ENCODE results near the gene FRMD8.

Gene FRMD8

GRCh38 chr11:65386307-65387140 lies at the start of gene FRMD8:
Gene FRMD8, plus strand, starts transcription at chr11:65386637. Its CDS starts 400 bp downstream, at chr11:65387037.
- ATAC-seq (replicated peaks; ENCODE audit: extremely low read depth, poor library complexity, severe bottlenecking): peak; percentile 57
- no peaks in the 10 kb centered on the region for H3K27me3 Mint-ChIP-seq
- peak; percentile 78 to 82 for DNase-seq (ENCODE audit: low spot score in 2 of 2)
- H3K4me1 Mint-ChIP-seq: peaks cover 81% of the 10 kb centered on the region
- peaks cover 19% of the 10 kb centered on the region for H3K36me3 Mint-ChIP-seq (ENCODE audit: insufficient read depth)
- H3K27ac Mint-ChIP-seq (ENCODE audit: low read depth): peak within 1 kb of the TSS; percentile 95
- H3K4me3 Mint-ChIP-seq: peak within 1 kb of the TSS; percentile 97
- no peaks in the 10 kb centered on the region for H3K9me3 Mint-ChIP-seq

- peaks cover 42% of the 10 kb centered on the region for H3K36me3 Mint-ChIP-seq (ENCODE audit: insufficient read depth)
- ATAC-seq (replicated peaks; ENCODE audit: extremely low read depth, poor library complexity, severe bottlenecking): no peak
- DNase-seq (ENCODE audit: low spot score in 2 of 2): no peak
These were observed 47.8 kb upstream of the FRMD8 start for GRCh38 chr11:65338676-65339075.

GRCh38 chr11:65340226-65340625 lies 46.2 kb upstream of the FRMD8 start:
- H3K36me3 Mint-ChIP-seq (ENCODE audit: insufficient read depth): peaks cover 47% of the 10 kb centered on the region

More at GRCh38 chr11:65338676-65339075, 47.8 kb upstream of the FRMD8 start:
- Mint-ChIP-seq H3K4me1 (peaks cover 40% of the 10 kb centered on the region), H3K9me3 (no peaks in the 10 kb centered on the region), H3K27me3 (no peaks in the 10 kb centered on the region), H3K27ac (ENCODE audit: low read depth) (no peak overlapping the region), H3K4me3 (no peak overlapping the region)

GRCh38 chr11:65341856-65342255 lies 44.6 kb upstream of the FRMD8 start:
- ATAC-seq (replicated peaks; ENCODE audit: extremely low read depth, poor library complexity, severe bottlenecking) (no peak), DNase-seq (ENCODE audit: low spot score in 2 of 2) (no peak)
- Mint-ChIP-seq H3K4me1 (peaks cover 26% of the 10 kb centered on the region), H3K27me3 (no peaks in the 10 kb centered on the region), H3K9me3 (no peaks in the 10 kb centered on the region), H3K36me3 (ENCODE audit: insufficient read depth) (peaks cover 58% of the 10 kb centered on the region), H3K27ac (ENCODE audit: low read depth) (no peak overlapping the region), H3K4me3 (no peak overlapping the region)

More at GRCh38 chr11:65340226-65340625, 46.2 kb upstream of the FRMD8 start:
- peak overlapping the region; percentile 33 for H3K27ac Mint-ChIP-seq (ENCODE audit: low read depth)
- ATAC-seq (replicated peaks; ENCODE audit: extremely low read depth, poor library complexity, severe bottlenecking) (no peak), DNase-seq (ENCODE audit: low spot score in 2 of 2) (no peak)
- H3K4me3 Mint-ChIP-seq: no peak overlapping the region
- H3K27me3 Mint-ChIP-seq: no peaks in the 10 kb centered on the region
- peaks cover 31% of the 10 kb centered on the region for H3K4me1 Mint-ChIP-seq
- no peaks in the 10 kb centered on the region for H3K9me3 Mint-ChIP-seq

GRCh38 chr11:65351511-65351910 lies 34.9 kb upstream of the FRMD8 start:
- Mint-ChIP-seq H3K27ac (ENCODE audit: low read depth) (no peak overlapping the region), H3K36me3 (ENCODE audit: insufficient read depth) (peaks cover 43% of the 10 kb centered on the region)

GRCh38 chr11:65352783-65353182 lies 33.7 kb upstream of the FRMD8 start:
- no peaks in the 10 kb centered on the region for H3K27me3 Mint-ChIP-seq
- H3K27ac Mint-ChIP-seq (ENCODE audit: low read depth): peak overlapping the region; percentile 57
- H3K36me3 Mint-ChIP-seq (ENCODE audit: insufficient read depth): peaks cover 38% of the 10 kb centered on the region
- H3K4me3 Mint-ChIP-seq: no peak overlapping the region
- H3K9me3 Mint-ChIP-seq: no peaks in the 10 kb centered on the region
- ATAC-seq (replicated peaks; ENCODE audit: extremely low read depth, poor library complexity, severe bottlenecking) (no peak), DNase-seq (ENCODE audit: low spot score in 2 of 2) (no peak)
- H3K4me1 Mint-ChIP-seq: peaks cover 21% of the 10 kb centered on the region

More at GRCh38 chr11:65351511-65351910, 34.9 kb upstream of the FRMD8 start:
- Mint-ChIP-seq H3K9me3 (no peaks in the 10 kb centered on the region), H3K4me1 (peaks cover 21% of the 10 kb centered on the region), H3K4me3 (no peak overlapping the region), H3K27me3 (no peaks in the 10 kb centered on the region)
- no peak for ATAC-seq (replicated peaks; ENCODE audit: extremely low read depth, poor library complexity, severe bottlenecking)
- DNase-seq (ENCODE audit: low spot score in 2 of 2): no peak

- Mint-ChIP-seq H3K9me3 (no peaks in the 10 kb centered on the region), H3K4me3 (peak overlapping the region; percentile 91), H3K27ac (ENCODE audit: low read depth) (peak overlapping the region; percentile 88), H3K36me3 (ENCODE audit: insufficient read depth) (peaks cover 35% of the 10 kb centered on the region), H3K4me1 (peaks cover 21% of the 10 kb centered on the region), H3K27me3 (no peaks in the 10 kb centered on the region)
- DNase-seq (ENCODE audit: low spot score in 2 of 2) (no peak), ATAC-seq (replicated peaks; ENCODE audit: extremely low read depth, poor library complexity, severe bottlenecking) (no peak)
These were observed 33.1 kb upstream of the FRMD8 start for GRCh38 chr11:65353376-65353775.

GRCh38 chr11:65353900-65354264 lies 32.6 kb upstream of the FRMD8 start:
- H3K4me1 Mint-ChIP-seq: peaks cover 21% of the 10 kb centered on the region
- no peaks in the 10 kb centered on the region for H3K9me3 Mint-ChIP-seq
- H3K4me3 Mint-ChIP-seq: peak overlapping the region; percentile 91
- H3K27me3 Mint-ChIP-seq: no peaks in the 10 kb centered on the region
- peaks cover 30% of the 10 kb centered on the region for H3K36me3 Mint-ChIP-seq (ENCODE audit: insufficient read depth)
- ATAC-seq (replicated peaks; ENCODE audit: extremely low read depth, poor library complexity, severe bottlenecking) (no peak), DNase-seq (ENCODE audit: low spot score in 2 of 2) (no peak)
- H3K27ac Mint-ChIP-seq (ENCODE audit: low read depth): peak overlapping the region; percentile 88

GRCh38 chr11:65354265-65355012 lies 32.0 kb upstream of the FRMD8 start, which contains the start of gene TIGD3:
Gene TIGD3, plus strand, starts transcription at chr11:65354751. Its CDS starts 1,058 bp downstream, at chr11:65355809.
- H3K27me3 Mint-ChIP-seq: no peaks in the 10 kb centered on the region
- ATAC-seq (replicated peaks; ENCODE audit: extremely low read depth, poor library complexity, severe bottlenecking) (peak; percentile 98), DNase-seq (ENCODE audit: low spot score in 2 of 2) (peak; percentile 92 to 93)
- peak within 1 kb of the TSS; percentile 91 for H3K4me3 Mint-ChIP-seq
- peak within 1 kb of the TSS; percentile 88 for H3K27ac Mint-ChIP-seq (ENCODE audit: low read depth)
- peaks cover 21% of the 10 kb centered on the region for H3K4me1 Mint-ChIP-seq
- H3K9me3 Mint-ChIP-seq: no peaks in the 10 kb centered on the region
- peaks cover 25% of the 10 kb centered on the region for H3K36me3 Mint-ChIP-seq (ENCODE audit: insufficient read depth)

GRCh38 chr11:65355013-65355775 lies 31.2 kb upstream of the FRMD8 start:
- Mint-ChIP-seq H3K36me3 (ENCODE audit: insufficient read depth) (peaks cover 18% of the 10 kb centered on the region), H3K9me3 (no peaks in the 10 kb centered on the region), H3K4me3 (peak overlapping the region; percentile 91), H3K4me1 (peaks cover 21% of the 10 kb centered on the region), H3K27ac (ENCODE audit: low read depth) (peak overlapping the region; percentile 88), H3K27me3 (no peaks in the 10 kb centered on the region)
- ATAC-seq (replicated peaks; ENCODE audit: extremely low read depth, poor library complexity, severe bottlenecking): peak; percentile 53
- no peak for DNase-seq (ENCODE audit: low spot score in 2 of 2)

GRCh38 chr11:65355776-65356393 lies 30.6 kb upstream of the FRMD8 start:
- Mint-ChIP-seq H3K4me1 (peaks cover 21% of the 10 kb centered on the region), H3K4me3 (peak overlapping the region; percentile 91), H3K9me3 (no peaks in the 10 kb centered on the region), H3K36me3 (ENCODE audit: insufficient read depth) (peaks cover 18% of the 10 kb centered on the region), H3K27me3 (no peaks in the 10 kb centered on the region), H3K27ac (ENCODE audit: low read depth) (peak overlapping the region; percentile 88)
- ATAC-seq (replicated peaks; ENCODE audit: extremely low read depth, poor library complexity, severe bottlenecking) (no peak), DNase-seq (ENCODE audit: low spot score in 2 of 2) (no peak)
